ENCODE data around the gene ADAMTS15.

Gene ADAMTS15

DNA sequence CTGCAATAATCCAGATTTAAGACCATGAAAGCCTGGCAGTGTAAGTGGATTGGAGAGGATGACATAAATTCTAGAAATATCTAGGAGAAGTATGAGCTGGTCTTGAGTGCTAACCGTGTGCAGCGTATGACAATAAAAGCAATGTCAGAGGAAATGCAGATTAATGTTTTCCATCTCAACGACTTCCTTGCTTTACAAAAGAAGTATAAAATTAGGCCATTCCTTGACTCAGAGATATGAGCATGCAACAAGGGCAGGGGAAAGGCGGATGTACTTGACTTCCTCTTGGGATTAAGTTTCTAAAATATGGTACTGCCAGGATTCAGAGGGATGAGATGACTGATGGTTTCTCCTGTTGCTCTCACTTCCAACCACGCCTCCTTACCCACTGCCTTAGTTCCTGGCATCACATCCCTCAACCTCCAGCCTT is 32.3 kb downstream of the ADAMTS15 start:
- DNase-seq (ENCODE audit: low spot score): no peak

DNA sequence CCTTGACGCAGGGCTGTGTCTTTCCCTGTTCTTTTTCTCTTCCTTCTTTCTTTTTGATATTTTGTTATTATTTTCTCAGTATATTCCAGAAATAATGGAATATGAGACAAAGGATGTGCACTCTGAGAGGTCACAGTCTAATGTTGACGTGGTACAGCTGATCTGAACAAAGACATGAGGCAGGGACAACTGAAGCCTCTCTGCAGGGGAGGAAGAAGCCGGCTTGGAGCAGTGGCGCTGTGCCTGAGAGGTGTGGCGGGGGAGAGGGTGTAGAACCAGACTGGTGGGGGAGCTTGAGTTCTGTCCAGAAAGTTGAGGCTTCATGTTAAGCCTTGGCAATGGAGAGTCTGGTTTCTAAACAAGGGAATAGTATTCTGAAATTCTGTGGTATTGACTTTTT is 34.7 kb downstream of the ADAMTS15 start:
- no peak for DNase-seq (ENCODE audit: low spot score)

DNA sequence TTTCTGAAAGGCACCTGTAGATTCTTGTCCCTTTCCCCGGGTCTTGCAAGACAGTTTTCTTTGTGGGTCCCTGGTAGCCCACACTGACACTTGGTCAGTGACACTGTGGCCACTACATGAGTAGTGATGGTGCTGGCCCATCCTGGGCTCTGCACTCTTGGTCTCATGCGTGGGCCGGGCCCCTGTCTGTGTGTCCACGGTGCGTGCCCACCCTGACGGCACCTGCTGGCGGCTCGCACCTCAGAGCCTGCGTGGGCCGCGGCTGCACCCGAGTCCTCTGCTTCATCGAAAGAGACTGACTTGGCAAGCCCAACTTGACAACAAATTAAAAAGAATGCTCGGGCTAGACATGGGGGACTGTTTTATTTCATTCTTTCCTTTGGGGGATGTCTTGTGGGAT is 37.5 kb downstream of the ADAMTS15 start:
- DNase-seq (ENCODE audit: low spot score): no peak

DNA sequence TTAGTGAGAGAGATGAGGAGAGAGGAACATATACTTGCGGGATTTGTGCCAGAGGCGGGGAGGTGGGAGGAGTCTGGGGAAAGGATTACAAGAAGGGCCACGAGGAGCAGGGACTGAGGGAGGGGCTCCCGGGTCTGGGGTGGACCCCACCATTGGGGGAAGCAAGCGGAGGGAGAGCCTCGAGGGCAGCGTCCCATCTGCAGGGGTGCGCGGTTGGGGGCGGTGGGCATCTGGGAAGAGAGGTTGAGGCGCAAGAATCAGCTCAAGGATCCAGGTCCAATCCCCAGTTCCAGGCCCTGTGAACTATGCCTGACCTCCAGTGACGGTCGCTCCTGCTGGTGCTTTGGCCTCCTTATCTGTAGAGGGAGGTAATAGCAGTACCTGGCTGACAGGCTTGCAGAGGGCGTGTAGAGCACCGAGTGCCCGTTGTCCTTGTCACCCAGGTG is 38.0 kb downstream of the ADAMTS15 start:
- DNase-seq (ENCODE audit: low spot score): no peak

DNA sequence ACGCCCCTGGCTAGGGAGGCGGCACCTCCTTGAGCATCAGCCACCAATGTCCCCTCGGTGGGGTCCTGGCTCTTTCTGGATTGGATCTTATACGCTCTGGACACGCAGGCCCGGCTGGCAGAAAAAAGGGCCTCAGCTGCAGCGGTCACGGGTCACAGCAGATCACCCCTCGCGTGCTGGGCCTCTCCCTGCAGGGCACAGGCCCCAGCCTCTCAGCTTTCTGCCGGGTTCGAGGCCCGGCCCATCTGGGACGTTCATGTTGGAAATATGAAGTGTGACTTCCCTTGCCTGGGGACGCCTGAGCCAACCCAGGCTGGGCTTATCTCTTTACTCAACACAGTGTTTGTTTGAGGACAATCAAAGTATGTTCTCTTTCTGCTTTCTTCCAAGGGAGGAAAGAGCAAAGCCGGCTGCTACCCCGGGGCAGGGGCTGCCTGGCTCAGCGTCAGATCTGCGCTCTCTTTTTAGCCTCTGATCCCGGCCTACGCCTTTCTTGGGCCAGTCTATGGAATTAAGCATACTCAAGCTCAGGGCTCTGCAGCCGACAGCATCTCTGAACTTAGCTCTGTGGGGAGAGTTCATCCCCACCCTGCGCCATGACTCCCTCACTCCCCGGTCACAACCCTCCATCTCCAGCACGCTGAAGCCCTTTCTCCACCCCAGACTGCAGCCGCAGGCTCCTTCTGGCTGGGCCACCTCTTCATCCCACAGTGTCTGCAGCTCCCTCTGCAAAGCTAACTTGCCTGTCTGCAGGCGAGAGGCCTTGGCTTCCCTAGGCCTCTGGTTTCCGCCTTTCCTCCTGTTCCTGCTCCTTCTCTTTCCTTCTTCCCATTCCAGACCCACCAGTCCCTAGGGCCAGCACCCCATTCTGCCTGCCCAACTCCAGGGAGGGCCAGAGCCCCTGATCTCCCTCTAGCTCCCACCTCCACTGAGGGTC is 38.8 kb downstream of the ADAMTS15 start:
- no peak for DNase-seq (ENCODE audit: low spot score)

DNA sequence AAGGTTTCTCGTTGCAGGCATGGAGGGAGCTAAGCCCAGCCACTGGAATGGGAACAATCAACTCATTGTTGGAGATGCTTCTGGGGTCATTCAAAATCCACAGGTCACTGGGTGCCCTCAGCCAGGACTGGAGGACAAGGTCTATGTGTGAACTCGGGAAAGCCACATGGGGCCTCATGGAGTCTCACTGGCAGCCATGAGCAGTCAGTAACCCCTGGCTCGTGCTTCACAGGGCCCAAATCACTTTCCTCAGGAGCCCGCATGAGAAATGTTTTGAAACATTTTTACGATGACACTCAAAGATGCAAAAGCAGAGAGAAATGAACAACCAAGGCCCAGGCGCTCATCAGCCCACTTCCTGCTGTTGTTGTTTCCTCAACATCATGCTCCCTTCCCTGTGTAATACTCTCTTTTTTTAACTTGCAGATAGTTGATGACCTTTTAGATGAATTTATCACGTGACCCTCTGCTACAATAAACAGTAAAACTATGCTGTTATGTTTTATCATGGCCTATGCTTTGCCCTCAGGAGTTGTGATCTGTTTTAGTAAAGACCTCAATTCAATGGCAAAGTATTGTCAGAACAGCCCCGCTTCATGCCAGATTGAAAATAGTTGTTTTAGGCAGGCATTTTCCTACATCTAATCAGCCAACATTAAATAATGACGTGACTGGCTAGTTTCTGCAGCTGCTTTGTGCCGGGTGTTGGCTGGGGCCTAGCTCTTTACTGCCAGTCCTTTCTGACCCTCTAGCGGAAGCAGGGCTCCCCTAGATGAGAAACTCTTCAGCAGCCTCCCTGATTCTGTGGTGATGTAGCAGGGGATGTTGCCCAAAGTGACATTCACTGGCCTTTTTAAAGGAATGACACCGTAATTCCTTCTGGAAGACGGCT is 39.7 kb downstream of the ADAMTS15 start:
- DNase-seq (ENCODE audit: low spot score): no peak

DNA sequence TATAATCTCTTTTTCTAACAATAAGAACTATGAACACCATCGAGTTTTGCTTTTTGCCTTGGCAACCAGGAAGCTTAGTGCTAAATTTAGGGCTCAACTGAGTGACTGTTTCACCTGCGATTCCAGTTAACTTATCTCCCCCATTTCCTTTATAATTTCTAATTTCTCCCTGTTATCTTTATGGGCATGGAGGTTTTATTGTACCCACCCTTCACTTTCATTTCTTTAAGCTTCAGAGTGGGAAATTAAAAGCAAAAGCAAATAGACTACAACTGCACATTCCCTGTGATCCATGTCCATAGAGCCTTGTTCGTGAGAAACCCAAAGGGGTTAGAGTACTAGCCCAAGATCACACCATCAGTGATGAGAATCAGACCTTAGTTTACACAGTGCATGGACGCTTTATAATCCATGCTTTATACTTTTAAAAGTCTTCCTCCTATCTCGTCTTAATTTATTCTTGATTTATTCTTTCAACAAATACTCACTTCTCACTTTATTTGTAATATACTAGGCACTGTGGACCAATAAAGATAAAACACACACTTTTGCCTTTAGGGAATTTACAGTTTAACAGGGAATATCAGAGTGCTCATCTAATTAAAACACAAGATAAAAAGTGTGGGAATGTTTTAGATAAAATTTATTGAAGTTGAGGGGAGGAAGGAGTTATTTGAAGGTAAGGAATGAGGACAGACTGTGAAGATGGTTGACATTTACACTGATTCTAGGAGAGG is 40.6 kb downstream of the ADAMTS15 start:
- no peak for DNase-seq (ENCODE audit: low spot score)

DNA sequence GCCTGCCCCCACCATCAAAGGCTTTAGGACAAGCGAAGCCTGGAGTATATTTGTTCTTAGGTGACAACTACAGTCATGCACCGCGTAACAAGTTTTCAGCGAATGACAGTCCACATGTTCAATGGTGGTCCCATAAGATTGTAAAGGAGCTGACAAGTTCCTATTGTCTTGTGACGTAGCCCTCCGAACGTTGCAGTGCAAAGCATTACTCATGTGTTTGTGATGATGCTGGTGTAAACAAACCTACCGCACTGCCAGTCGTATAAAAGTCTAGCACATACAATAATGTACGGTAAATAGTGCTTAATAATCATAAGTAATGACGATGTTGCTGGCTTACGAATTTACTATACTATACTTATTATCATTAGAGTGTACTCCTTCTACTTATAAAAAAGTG is 41.3 kb downstream of the ADAMTS15 start:
- no peak for DNase-seq (ENCODE audit: low spot score)

DNA sequence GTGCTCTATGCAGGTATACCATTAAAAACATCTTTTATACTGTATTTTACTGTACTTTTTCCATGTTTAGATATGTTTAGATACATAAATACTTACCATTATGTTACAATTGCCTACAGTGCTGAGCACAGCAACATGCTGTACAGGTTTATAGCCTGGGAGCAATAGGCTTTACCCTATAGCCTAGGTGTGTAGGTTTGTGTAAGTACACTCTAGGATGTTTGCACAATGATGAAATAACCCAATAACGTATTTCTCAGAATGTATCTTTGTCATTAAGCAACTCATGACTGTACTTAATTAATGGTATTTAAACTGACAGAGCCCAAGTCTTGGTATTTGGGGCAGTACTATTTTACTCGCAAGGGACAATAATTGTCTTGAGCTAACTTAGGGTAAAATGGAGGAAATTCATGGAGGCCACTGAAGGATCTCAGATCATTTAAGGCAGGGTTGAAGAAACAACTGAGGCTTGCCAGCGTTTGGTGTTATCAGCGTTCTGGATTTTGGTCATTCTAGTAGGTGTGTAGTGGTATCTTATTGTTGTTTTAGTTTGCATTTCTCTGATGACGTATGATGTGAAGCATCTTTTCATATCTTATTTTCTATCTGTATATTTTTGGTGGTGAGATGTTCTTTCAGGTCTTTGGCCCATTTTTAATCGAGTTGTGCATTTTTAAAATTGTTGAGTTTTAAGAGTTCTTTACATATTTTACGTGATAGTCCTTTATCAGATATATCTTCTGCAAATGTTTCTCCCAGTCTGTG is 42.4 kb downstream of the ADAMTS15 start:
- DNase-seq (ENCODE audit: low spot score): no peak

DNA sequence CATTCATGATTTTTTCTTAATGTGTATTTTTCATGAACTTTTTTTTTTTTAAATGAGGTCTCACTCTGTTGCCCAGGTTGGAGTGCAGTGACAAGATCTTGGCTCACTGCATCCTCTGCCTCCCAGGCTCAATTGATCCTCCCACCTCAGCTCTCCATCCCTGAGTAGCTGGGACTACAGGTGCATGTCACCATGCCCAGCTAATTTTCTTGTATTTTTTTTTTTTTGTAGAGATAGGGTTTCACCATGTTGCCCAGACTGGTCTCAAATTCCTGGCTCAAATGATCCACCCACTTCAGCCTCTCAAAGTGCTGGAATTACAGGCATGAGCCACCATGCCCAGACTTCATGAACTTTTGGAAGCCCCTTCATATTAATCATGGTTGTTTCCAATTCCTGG is 49.7 kb downstream of the ADAMTS15 start:
- DNase-seq (ENCODE audit: low spot score): no peak

DNA sequence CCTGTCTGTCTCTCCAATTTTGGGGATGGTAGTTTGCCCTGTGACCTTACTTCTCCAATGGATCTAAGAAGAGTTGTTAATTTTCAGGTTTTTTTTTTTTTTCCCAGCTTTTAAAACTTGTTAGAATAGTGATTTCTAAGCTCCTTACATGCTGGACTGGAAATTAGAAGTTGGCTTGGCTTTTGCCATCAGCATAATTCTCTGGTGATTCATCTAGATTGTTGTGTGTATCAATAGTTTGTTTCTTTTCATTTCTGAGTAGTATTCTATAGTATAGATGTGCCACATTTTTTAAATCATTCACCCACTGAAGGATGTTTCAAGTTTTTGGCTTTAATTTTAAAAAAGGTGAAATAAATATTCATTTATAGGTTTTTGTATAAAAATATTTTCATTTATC is 51.4 kb downstream of the ADAMTS15 start:
- no peak for DNase-seq (ENCODE audit: low spot score)

DNA sequence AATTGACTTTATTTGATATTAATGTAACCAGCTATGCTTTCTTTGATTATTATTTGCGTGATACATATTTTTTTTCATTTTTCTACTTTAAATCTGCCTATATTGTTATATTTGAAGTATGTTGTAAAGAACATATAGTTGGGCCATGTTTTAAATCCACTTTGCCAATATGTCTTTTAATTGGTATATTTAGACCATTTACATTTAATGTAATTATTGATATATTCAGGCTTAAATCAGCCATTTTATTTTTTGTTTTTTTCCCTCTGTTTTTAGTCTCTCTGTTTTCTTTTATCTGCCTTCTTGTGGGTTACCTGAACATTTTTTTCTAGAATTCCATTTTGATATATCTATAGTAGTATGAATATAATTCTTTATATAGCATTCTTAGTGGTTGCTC is 55.9 kb downstream of the ADAMTS15 start:
- no peak for DNase-seq (ENCODE audit: low spot score)

DNA sequence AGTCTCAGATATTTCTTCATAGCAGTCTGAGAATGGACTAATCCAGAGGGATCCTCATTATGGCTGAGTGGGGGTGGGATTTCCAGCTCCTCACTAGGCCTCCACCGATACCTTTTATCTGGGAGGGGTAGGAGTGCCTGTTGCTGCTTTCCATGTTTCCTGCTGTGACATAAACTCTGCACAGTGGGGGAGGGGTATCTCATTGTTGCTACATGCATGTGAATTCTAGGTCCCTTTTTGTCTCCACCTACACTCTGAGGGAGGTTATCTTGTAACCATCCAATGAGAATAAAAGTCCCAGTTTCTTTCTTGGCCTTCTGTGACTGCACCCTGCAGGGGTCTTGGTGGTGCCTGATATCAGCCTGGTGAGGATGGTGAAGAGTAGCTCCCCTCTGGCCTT is 60.5 kb downstream of the ADAMTS15 start:
- DNase-seq (ENCODE audit: low spot score): no peak

DNA sequence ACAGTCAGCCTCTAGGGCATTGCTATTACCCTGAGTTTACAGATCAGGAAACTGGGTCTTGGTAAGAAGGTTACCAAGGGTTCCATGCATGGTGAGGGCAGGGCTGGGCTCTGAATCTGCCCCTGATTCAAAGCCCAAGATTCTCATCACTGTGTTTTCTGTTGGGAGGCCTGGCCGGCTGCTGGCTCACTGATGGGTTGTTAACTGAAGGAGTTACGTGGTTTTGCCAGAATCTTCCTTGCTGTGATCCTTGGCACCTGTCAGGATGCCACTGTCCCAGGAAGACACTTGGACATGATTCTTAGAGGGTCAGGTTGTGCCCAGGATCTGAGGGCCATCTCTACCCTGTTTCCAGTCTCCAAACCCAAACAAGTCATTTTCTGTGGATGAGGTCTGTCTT is 61.5 kb downstream of the ADAMTS15 start:
- no peak for DNase-seq (ENCODE audit: low spot score)

DNA sequence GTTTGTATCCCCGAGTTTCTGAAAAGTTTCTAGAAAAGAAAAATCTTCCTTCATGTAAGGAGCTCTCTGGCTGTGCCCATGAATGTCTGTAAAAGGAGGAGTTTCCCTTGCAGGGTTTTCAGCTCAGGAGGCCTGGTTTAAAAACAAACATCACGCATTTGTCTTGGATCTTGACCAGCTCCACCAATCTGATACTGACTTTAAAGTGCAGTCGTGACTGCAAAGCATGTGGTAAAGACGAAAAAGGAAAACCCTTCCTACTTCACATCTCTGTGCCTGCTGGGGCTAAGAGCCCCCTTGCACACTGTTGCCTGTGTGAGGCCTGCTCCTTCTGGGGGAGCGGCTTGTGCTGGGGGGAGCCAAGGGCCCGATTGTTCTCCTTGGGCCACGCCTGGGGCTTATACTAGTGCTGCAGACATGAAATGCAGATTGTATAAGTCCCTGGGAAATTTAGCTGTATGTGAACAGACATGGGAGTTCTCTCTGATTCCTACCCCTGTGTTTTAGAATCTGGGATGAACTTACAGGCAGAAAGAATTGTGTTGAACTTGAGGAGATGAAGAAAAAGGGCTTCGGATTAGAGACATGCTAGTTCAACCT is 62.1 kb downstream of the ADAMTS15 start:
- DNase-seq (ENCODE audit: low spot score): no peak

DNA sequence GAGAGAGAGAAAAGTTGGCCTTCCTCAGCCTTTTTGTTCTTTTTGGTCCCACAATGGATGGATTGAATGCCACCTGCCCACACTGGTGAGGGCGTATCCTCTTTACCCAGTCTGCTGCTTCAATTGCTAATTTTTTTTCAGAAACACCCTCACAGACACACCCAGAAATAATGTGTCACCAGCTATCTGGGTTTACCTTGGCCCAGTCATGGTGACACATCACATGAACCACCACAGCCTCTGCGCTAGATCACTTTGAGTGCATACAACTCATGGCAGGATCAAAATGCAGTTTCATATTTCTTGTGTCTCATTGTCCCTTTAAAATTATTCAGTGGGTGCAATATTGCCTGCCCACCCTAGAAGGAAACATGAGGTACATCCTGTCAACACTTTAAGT is 63.3 kb downstream of the ADAMTS15 start:
- no peak for DNase-seq (ENCODE audit: low spot score)

DNA sequence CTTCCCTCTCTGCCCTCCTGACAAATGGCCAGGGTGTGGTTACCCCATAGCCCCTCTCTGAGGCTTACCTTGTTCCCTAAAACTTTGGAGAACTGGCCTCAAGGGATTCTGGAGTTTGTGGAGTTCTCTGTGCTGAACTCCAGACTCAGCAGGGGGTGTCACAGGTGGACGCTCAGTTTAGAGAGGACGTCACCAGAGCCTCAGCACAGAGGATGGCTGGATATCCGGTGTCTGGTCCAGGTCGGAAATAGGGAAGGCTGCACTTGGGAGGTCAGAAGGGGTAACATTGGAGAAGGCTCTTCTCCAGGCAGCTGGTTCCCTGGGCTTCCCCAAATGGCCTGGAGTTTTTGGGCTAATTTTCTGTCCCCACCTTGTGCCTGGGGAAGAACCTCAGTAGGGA is 64.2 kb downstream of the ADAMTS15 start:
- DNase-seq (ENCODE audit: low spot score): no peak

DNA sequence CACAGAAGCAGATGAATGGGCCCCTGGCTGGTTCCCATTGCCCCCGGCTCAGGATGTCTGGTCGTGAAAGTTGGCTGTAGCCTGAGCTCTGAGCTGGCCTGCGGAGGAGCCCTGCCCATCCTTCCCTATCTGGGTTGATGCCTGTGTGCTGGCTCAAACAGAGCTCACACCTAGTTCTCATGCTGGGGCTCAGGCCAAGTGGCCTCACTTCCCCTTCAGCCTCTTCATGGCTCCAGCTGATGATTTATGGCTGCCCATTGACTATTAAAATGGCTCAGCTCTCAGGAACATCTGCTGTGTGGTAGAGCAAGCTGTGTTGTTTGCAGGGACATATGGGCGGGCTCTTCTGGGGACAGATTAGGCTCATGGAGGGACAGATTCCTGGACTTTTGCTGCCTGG is 64.7 kb downstream of the ADAMTS15 start:
- DNase-seq (ENCODE audit: low spot score): no peak

DNA sequence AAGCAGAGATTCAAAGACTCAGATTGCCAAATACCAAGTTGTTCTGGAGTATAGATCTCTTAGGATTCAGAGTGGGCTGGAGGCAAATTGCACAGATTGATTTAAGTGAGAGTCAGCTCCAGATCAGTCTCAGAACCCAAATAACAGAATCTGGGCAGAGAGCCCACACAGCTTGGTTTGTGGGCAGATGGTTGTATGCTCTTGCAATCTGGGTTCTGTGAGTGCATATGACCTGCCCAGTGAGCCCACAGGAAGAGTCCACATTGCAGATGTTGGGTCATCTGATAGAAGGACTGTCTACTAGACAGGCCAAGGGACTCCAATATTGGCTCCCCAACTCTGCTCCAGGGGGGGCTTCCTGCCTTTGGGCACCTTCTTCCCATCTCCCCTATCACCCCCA is 65.9 kb downstream of the ADAMTS15 start:
- no peak for DNase-seq (ENCODE audit: low spot score)

DNA sequence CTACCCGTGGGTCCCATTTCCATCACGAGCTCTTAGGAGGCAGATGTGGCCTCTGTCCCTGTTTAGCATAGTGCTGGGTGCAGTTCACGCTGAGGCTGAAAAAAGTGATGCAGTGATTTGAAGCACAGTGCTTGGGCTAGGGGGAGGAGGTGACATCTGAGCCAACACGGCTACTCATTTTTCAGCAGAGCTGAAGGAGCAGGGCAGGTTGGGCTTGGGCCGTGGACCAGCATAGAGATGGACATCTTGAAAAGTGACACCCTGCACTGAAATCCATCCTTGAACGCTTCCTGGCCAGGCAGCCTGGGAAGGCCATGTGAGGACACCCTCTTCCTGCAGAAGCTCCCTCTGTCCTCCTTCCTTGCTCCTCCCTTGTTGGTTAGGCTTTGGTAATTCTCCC is 66.4 kb downstream of the ADAMTS15 start:
- DNase-seq (ENCODE audit: low spot score): no peak
